ENCODE results near the gene FGGY.

Gene FGGY

GRCh38 chr1:59549066-59549837 is 252.4 kb downstream of the FGGY start:
- ChIA-PET POLR2A (no interaction called here), CTCF (no interaction called here)
- no peak for TF ChIP-seq CTCF (IDR thresholded peaks at IDR 0.05; ENCODE audit: control extremely low read depth, extremely low read depth, low read depth, missing control alignments)
- no peak for DNase-seq (ENCODE audit: extremely low spot score)

GRCh38 chr1:59549903-59550302 is 253.0 kb downstream of the FGGY start:
- POLR2A ChIA-PET: no interaction called here
- TF ChIP-seq CTCF (IDR thresholded peaks at IDR 0.05; ENCODE audit: control extremely low read depth, extremely low read depth, low read depth, missing control alignments): no peak
- CTCF ChIA-PET: no interaction called here
- no peak for DNase-seq (ENCODE audit: extremely low spot score)

- ChIA-PET CTCF (interaction anchor here (0.9 to 1.5 kb wide), 3 partner anchors 9 to 27 kb away, joined by 3 to 4 read pairs (median 3); no protein-coding TSS in a partner anchor), POLR2A (no interaction called here)
- DNase-seq (ENCODE audit: extremely low spot score): no peak
- no peak for TF ChIP-seq CTCF (IDR thresholded peaks at IDR 0.05; ENCODE audit: control extremely low read depth, extremely low read depth, low read depth, missing control alignments)
These were observed 255.1 kb downstream of the FGGY start for GRCh38 chr1:59552007-59552406.

GRCh38 chr1:59553371-59553770 is 256.5 kb downstream of the FGGY start:
- ChIA-PET POLR2A (no interaction called here), CTCF (interaction anchor here (1.2 kb wide), 1 partner anchor 28 kb away, joined by 4 read pairs; no protein-coding TSS in a partner anchor)
- TF ChIP-seq CTCF (IDR thresholded peaks at IDR 0.05; ENCODE audit: control extremely low read depth, extremely low read depth, low read depth, missing control alignments): no peak
- no peak for DNase-seq (ENCODE audit: extremely low spot score)

GRCh38 chr1:59554011-59554663 is 257.2 kb downstream of the FGGY start:
- CTCF ChIA-PET: interaction anchor here (1.2 kb wide), 1 partner anchor 28 kb away, joined by 4 read pairs; no protein-coding TSS in a partner anchor
- POLR2A ChIA-PET: no interaction called here
- no peak for DNase-seq (ENCODE audit: extremely low spot score)
- TF ChIP-seq CTCF (IDR thresholded peaks at IDR 0.05; ENCODE audit: control extremely low read depth, extremely low read depth, low read depth, missing control alignments): no peak

- POLR2A ChIA-PET: no interaction called here
- DNase-seq (ENCODE audit: extremely low spot score): no peak
- no peak for TF ChIP-seq CTCF (IDR thresholded peaks at IDR 0.05; ENCODE audit: control extremely low read depth, extremely low read depth, low read depth, missing control alignments)
- CTCF ChIA-PET: no interaction called here
These were observed 257.9 kb downstream of the FGGY start for GRCh38 chr1:59554752-59555151.
